GM18520 (cell line): ENCODE results near the gene PSMC6.

Source experiments
- ATAC-seq: cut with Tn5 transposase; IDR thresholded peaks from one replicate; pipeline ENCODE4 v1.9.1; 2021; ENCODE audit not compliant: unreplicated experiment

The PSMC6 gene

DNA sequence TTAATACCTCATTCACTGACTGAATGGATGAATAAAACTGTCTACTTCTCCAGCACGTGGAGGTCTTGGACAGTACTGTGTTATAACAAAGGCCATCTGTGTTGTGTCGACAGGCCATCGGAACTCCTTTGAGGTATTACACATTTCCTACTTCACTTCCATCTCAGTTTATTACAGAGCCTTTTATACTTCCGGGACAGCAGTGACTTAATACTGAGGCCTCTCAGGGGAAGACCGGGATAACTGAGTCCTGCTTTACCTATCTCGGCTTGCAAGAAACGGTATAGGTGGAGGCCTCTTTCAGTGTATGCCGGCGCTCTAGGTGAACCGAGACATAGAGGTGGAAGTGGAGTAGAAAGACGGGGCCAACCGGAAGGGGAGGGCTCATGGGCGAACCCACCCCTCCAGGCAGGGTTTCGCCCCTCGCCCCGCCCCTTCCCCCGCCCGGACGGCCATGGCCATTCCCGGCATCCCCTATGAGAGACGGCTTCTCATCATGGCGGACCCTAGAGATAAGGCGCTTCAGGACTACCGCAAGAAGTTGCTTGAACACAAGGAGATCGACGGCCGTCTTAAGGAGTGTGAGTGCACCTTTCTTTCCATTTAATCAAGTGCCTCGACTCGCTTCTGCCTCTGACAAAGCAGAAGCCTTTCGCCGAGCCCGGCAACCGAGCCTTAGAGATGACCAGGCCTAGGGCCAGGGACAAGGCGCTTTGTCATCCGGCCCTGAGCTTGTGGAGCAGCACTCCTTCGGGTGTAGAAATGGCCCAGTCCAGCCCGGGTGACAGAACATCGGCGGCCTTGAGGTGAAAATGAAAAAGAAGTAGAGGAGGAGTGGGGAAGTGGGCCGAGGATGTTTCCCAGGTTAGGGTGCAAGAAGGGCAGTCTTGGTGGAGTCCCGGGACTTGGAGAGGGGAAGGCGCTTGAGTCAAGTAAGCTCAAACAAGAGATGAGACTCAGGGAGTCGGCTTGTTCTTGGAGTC is at the start of gene PSMC6:
Gene PSMC6, plus strand, starts transcription at position 477 of the 983 bp plus-strand sequence. Its CDS starts 20 bp downstream, at position 497.
- ATAC-seq = peak; percentile 94

DNA sequence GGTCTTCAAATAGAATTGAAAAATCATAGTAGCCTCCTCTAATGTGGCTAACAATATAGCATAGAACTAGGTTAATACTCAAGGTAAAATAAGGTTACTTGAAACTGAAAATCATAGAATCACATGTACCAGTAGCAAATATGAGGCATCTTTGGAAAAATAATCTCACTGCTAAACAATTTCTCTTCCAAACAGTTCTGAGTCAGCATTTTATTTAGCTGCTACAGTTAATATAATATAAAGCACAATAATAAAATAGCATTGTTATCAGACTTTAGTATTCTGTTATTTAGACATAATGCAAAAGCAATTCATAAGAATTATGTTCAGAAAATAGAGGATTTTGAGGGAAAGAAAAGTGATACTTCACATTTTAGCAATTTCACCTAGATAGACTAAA is 46.7 kb upstream of the PSMC6 start:
- ATAC-seq = no peak

DNA sequence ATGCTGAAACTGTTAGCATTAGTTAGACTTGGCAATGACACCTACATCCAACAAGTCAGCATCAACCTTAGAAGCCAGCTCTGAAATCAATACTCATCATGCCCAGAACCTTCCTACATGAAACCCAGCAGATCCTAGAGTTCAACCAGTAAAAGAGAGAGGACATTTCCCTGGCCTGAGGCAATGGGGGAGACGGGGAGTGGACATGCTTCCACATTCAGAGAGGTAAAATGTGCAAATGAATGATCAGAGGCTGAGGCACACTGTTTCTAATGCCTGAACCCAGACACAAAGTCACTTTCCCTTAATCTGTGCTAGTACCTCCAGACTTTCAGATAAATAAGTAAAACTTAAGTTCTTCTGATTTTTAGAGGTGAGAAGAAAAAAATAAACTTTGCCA is 46.2 kb upstream of the PSMC6 start:
- ATAC-seq = no peak

DNA sequence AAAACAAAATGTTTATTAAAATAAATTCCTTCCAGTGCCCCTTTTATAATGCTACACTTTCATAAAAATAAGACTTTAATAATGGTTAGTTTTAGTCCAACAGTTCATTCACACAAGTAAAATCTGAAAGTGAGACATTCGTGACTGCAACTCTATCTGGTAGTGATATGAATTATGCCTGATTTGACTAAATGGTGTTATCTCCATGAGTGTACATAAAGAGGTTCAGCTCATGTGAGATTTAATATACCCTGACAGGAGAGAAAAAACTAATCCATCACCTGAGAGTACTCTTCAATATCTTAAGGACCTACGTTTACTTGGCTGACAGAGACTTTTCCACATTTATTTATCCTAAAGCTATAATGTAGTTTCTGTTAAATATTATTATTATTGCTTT is 45.7 kb upstream of the PSMC6 start:
- no peak for ATAC-seq

DNA sequence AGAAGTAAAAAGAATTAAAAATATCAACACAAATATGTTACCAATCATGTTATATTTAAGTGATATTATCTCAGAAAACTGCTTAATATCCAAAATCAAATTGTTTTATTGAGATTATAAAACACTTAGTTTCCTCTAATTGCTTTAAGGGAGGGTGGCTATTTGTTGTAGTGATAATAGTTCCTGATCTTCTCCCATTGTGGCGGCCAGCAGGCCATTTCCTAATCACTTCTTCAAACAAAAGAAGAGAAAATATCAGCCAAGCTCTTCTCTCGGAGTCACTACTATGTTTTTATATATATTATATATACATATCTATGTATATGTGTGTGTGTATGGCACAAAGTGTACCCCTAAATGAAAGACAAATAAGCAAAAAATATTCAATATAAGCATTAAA is 43.1 kb upstream of the PSMC6 start:
- no peak for ATAC-seq

DNA sequence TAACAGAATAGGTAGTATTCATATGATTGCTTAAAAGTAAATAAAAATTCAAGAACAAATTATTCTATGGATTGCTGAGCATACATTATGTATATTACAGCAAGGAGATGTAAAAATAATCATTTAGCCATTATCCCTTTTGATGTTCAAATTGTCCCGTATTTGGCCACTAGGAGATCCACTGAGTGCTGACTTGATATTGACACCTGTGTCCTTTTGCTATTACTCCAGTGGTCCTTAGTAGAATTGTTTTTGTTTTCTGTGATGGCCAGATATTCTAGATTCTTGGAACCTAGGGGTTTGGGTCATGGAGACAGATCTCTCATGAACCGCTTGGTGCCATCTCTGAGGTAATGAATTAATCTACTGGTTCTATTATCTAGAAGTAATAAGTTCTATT is 28.4 kb upstream of the PSMC6 start:
- ATAC-seq = no peak

DNA sequence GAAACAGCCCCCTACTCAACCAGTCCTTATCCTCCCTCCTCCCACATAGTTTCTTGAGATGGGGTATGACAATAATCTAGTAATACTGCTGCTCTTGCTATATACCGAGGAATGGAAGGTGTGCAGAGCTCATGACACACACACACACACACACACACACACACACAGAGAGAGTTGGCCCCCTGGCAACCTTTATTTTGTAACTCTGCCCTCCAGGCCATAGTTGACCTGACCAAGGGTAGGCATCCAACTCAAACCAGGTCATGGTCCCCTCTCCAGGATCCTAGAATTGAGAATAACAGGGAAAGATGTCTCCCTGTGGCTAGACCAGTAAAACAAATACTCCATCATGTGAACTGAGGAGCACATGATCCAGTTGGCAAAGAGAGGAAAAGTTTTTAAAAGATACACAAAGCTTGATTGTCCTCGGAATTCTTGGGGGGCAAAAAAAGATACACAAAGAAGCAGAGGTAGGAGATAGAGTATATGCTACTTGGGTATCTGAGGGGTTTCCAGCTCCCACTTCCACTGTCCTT is 22.9 kb upstream of the PSMC6 start:
- ATAC-seq = no peak

DNA sequence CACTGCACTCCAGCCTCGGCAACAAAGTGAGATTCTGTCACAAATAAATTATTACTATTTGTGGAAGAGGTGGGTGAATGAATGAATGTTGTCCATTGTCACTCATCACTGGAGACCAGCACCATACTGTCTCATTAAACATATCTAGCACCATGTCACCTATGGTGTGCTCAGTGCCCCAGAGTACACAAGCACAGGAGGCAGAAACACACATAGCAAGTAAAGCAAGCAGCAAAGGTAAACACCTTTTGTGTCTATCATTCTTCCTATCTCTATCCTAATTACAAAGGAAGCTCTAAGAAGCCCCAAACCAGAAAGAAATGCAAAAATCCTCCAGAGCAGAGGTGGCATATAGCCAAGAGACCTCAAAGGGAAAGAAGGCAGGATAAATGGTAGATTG is 20.8 kb upstream of the PSMC6 start:
- ATAC-seq = no peak

DNA sequence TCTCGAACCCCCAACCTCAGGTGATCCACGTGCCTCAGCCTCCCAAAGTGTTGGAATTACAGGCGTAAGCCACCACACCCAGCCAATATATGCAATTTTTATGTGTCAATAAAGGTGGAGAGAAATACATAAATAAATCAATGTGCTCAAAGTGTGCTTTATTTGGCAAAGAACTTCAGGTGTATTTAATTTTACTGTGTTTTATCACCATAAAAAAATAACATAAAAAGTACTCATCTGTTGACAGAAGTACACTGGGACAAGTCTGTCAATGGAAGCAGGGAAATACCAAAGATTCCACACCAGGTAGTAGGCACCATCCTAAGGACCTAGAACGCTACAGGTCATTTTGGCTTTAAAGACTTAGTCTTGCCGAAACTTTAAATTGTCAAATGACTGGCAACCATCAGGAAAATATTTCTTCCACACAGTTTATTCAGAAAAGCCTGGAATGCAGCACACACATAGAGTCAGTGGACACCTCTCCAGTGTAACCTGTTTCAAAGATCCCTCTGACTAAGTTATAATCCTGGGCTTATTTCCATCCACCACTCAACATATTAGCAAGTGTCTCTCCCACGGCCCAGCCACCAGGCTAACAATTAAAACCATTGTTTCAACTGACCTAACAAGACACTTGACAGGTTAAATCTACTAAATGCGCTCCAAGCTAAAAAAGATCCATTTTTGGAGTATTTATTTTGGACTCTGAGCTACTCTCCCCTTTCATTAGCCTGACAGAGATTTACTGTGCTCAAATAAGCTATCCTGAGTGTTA is 15.8 kb upstream of the PSMC6 start:
- ATAC-seq = no peak

DNA sequence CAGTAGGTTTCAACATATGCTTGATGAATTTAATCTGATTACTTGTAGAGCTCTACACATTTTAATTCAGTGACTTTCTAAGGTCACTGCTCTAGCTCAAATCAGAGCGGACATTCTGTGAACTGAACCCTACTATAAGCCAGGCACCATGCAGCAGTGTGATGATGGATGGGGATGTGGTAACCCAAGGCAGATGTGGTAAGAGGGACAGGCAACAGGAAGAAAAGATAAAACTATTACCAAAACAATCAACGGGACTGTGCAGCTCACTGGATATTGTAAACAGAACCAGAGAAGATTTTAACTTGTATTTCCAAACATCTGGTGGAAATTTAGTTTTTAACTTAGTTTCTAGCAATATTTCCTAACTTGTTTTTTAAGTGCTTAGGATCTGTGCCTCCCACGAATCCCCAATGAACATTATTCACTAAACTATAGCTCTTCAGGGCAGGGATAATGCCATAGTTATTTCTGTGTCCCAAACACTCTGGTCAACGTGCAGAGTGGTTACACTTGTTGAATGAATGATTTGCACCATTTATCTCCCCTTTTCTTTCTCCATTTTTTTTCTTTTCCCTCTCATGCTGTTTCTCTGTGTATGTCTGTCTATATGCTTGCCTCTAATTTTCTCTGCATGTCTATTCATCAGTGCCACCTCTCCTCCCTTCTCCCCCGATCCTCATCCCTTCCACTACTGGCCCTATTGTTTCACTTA is 14.6 kb upstream of the PSMC6 start:
- no peak for ATAC-seq

DNA sequence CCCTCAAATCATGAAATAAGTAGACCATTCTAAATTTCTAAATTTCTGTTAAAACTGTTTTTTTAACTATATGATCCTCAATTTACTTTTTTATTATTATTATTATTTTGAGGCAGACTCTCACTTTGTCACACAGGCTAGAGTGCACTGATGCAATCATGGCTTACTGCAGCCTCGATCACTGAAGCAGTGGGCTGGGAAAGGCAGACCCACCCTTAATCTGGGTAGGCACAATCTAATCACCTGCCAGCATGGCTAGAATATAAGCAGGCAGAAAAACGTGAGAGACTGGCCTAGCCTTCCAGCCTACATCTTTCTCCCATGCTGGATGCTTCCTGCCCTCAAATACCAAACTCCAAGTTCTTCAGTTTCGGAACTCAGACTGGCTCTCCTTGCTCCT is 14.0 kb upstream of the PSMC6 start:
- no peak for ATAC-seq

DNA sequence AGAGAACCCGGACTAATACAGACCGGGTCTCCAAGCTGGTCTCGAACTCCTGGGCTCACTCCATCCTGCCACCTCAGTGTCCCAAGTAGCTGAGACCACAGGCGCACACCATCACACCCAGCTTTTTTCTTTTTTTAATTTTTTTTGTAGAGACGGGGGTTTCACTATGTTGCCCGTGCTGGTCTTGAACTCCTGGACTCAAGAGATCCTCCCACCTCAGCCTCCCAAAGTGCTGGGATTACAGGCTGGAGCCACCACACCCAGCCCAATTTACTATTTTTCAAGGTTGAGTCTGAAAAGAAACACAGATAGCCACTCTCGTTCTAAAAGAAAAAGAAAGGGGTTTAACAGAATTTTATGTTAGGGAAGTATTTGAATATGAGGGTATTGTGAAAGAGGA is 13.5 kb upstream of the PSMC6 start:
- no peak for ATAC-seq

DNA sequence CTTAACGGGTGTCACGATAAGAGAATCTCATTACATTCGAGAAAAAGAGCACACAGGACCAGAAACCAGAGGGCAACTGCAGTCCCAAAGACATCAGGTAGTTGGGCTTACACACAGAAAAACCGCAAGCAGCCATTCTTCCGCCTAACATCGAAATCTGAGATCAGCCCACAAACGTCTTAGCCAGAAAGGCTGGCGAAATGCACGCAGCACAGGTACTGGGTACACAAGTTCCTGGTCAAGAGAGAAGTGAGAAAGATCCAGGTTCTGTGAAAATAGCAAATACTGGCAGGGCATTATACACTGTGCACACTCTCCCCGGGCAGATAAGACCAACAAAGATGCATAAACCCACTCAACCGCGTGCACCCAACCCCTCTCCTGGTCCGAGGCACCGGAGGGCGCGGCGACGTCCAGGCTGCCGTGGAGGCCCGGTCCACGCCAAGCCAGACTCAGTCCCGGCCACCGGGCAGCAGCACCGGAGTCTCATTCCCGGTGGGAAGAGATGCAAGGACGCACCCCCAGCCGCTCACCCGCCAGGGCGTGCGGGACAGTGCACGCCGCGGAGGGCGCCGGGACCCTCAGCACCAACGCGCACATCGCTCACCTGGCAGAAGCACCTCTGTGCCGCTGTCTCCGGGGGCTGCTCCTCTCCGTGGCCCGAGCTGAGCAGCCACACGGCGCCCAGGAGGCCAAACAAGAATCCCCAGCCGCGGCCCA is 12.1 kb upstream of the PSMC6 start:
- ATAC-seq = peak; percentile 34

DNA sequence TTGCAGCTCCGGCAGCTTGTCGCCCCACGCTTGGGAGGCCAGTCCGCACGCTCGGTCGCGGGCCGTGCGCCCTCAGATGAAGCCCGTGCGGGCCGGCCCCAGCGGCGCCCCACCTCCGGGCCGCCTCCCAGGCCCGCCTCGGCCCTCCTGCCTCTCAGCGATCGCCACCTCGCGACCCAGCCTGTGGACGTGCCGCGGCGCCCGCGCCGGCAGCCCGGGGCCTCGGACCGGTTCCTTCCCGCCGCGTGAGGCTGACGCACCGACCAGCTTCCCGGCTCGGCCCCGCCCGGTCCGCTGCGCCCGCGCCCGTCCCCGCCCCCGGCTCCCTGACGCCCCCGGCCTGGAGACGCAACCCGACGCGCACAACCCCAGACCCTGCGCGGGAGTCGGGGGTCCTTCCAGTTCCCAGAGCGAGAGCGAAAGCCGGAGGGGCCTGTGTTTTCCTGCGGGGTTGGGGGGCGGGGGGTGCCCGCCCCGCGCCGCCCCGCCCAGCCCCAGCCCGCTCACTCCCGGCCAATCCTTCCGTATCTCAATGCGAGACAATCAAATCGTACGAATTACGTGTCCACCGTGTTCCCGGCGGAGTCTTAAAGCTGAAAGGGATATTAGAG is 11.4 kb upstream of the PSMC6 start, which contains the start of gene ERO1A:
Gene ERO1A, minus strand, starts transcription at position 78 of the 611 bp plus-strand sequence. Its CDS starts 77 bp downstream, at position 1.
- ATAC-seq = peak; percentile 71

DNA sequence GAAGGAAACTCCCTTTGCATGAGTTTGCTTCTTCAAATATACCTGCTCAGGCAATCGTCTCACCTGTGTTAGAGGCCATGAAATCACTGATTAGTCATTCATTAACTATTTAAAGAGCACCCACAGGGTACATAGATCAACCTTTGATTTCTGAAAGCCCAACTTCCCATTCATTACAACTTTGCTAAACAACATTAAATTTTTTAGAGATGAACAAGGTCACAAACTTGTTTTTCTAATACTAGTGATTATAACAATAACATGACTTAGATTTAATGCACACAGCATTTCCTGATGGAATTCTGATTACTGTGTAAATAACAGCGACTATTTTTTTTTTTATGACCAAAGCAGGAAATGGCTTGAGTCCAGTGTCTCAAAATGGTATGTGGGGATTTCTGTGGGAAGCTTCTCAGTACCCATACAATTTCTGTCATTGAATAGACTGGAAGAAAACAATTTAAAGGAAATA is 6.3 kb upstream of the PSMC6 start:
- ATAC-seq = no peak

DNA sequence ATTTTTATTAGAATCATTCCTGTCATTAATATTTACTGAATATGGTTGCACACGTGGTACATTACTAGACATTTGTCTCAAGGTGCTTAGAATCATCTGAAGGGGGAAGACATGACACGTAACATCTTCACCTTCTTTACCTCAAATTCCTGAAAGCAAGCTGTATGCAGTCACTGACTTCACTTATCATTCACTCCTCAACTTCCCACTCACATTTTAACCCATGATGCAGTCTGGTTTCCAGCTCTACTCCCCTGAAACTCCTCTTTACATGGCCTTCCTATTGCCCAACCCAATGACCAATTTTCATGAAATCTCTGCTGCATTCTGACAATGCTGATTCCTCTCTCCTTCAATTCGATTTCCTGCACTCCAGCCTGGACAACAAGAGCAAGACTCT is 5.8 kb upstream of the PSMC6 start:
- ATAC-seq = no peak

DNA sequence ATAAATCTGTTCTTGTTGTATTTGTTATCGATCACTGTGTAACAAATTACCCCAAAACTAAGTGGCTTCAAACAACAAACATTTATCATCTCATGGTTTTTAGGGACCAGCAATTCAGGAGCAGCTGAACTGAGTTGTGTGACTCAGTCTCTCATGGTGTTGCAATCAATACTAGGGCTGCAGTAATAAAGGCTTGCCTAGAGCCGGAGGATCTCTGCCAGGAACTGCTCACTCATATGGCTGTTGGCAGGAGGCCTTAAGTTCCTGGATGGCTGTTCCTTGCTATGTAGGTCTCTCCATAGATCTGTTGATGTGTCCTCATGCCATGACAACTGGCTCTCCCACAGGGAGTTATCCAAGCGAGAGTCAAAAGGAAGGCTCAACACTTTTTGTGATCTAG is 3.8 kb upstream of the PSMC6 start:
- no peak for ATAC-seq

DNA sequence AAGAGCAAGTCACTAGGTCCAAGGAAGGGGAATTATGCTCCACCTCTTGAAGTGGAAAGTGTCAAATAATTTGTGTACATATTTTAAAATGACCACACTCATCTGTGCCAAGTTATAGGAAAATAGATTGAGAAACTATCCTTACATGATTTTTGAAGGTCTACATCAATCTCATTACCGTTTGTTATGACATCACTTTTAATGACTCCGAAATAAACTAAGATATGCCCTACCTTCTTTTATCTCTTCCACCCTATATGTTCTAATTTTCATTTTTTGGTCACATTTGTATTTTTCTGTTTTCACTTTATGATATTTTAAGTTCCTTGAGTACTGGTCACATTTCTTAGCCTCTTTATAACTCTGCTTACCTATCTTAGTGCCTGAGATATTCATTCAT is 3.3 kb upstream of the PSMC6 start:
- ATAC-seq = no peak

DNA sequence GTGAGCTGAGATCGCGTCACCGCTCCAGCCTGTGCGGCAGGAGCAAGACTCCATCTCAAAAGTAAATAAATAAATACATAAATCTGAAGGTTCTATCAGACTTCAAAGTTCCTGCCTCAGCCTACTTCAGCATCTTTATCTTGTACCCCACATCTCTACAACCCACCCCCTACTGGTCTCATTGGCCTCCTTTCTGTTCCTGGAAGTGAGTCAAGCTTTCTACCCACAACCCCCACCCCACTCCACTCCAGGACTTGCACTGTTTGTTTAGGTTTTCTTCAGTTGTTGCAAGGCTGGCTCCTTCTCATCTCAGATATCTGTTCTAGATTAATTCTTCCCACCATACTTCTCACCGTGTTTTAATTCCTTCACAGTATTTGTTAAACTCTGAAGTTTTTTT is 714 bp upstream of the PSMC6 start:
- no peak for ATAC-seq

DNA sequence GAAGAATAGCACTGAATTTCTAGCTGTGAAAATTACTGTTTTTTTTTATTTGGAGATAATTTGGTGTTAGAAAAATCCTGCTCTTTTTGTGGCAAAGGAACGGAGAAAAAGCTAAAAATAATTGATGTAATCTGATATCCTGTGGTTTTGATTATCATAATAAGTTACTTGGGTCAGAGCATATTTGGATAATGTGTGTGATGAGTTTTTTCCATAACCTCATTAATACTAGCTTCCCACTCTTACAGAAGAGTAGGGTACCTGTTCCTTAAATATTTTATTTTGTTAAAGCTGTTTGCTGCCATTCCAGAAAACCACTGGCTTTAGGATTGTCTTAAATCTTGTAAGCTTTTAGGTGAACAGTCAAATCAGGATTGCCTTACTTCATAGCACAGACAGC is 4.7 kb downstream of the PSMC6 start:
- ATAC-seq = no peak
